HG03469 (cell line): ENCODE results near the gene COX17.
"Not testable (repeated sequence)": the region's sequence is repeated elsewhere in the genome, so short reads cannot be mapped to it uniquely, and the experiment has no call there.

Experiments
- ATAC-seq: cut with Tn5 transposase; IDR thresholded peaks from one replicate; pipeline ENCODE4 v1.9.1; 2021; ENCODE audit warnings: mild to moderate bottlenecking, moderate library complexity, moderate number of reproducible peaks; ENCODE audit not compliant: unreplicated experiment

The COX17 gene

GRCh38 chr3:119676771-119677640 is at the start of gene COX17:
Gene COX17, minus strand, starts transcription at chr3:119677406. Its CDS starts 96 bp downstream, at chr3:119677310.
- ATAC-seq: peak; percentile 82

GRCh38 chr3:119726909-119727308 is 49.7 kb upstream of the COX17 start:
- no peak for ATAC-seq

GRCh38 chr3:119723022-119723421 is 45.8 kb upstream of the COX17 start:
- ATAC-seq: no peak

- ATAC-seq: no peak
Measured at GRCh38 chr3:119717520-119717919, 40.3 kb upstream of the COX17 start.

GRCh38 chr3:119716998-119717397 is 39.8 kb upstream of the COX17 start:
- ATAC-seq: no peak

GRCh38 chr3:119715105-119715504 is 37.9 kb upstream of the COX17 start:
- ATAC-seq: no peak

- no peak for ATAC-seq
Measured at GRCh38 chr3:119703820-119704531, 26.8 kb upstream of the COX17 start.

GRCh38 chr3:119702530-119703527 is 25.6 kb upstream of the COX17 start, which contains the start of gene CFAP91:
Gene CFAP91, plus strand, starts transcription at chr3:119703022. Its CDS starts 77 bp downstream, at chr3:119703099.
- peak; percentile 62 for ATAC-seq

- no peak for ATAC-seq
Measured at GRCh38 chr3:119700920-119701734, 23.9 kb upstream of the COX17 start.

- peak; percentile 34 for ATAC-seq
Measured at GRCh38 chr3:119700269-119700919, 23.2 kb upstream of the COX17 start.

GRCh38 chr3:119697394-119697793 is 20.2 kb upstream of the COX17 start:
- peak; percentile 42 for ATAC-seq

GRCh38 chr3:119695480-119695879 is 18.3 kb upstream of the COX17 start:
- no peak for ATAC-seq

GRCh38 chr3:119690043-119690656 is 12.9 kb upstream of the COX17 start:
- no peak for ATAC-seq

- ATAC-seq: no peak
Measured at GRCh38 chr3:119683421-119683820, 6.2 kb upstream of the COX17 start.

- ATAC-seq: peak; percentile 32
Measured at GRCh38 chr3:119681279-119681678, 4.1 kb upstream of the COX17 start.

GRCh38 chr3:119679874-119680273 is 2.7 kb upstream of the COX17 start:
- ATAC-seq: no peak

GRCh38 chr3:119678209-119678608 is 1.0 kb upstream of the COX17 start:
- not testable (repeated sequence) for ATAC-seq

GRCh38 chr3:119677641-119677934 is 382 bp upstream of the COX17 start:
- ATAC-seq: no peak

- ATAC-seq: no peak
Measured at GRCh38 chr3:119676020-119676419, 1.2 kb downstream of the COX17 start.
